CD14-positive monocyte (primary cell): ENCODE measurements around the gene SERPINA1. TPM values are rescaled to one million over a fixed set of nuclear protein-coding genes. Genes with fewer than 3 reads are reported as not detected.

Experiments used
- DNase-seq, 3 donors: peaks; one replicate each; pipeline ENCODE4 v3.0.0-alpha.2; 2011 to 2022
- H2AFZ ChIP-seq: 2 replicates; pipeline ENCODE4 v1.6.0; 2012; ENCODE audit warnings: mild to moderate bottlenecking, low read depth, low read length, inconsistent platforms; ENCODE audit not compliant: insufficient read depth, poor library complexity, severe bottlenecking
- H3K27ac ChIP-seq, 2 donors: 1 replicate in 1 of 2; 2 replicates in 1 of 2; pipeline ENCODE4 v1.5.1; 2012 to 2013; ENCODE audit warnings: low read length in 2 of 2, control low read depth in 1 of 2, inconsistent platforms in 1 of 2, low read depth in 1 of 2, mild to moderate bottlenecking in 1 of 2
- H3K27me3 ChIP-seq, 2 donors: one replicate each; pipeline versions ENCODE4 v1.6.0 to v1.6.1; 2011 to 2013; ENCODE audit warnings: low read length in 2 of 2; ENCODE audit not compliant: control insufficient read depth in 2 of 2, insufficient read depth in 2 of 2
- H3K36me3 ChIP-seq, 2 donors: replicated peaks in 1 of 2; 1 replicate in 1 of 2; 2 replicates in 1 of 2; pipeline versions ENCODE4 v1.5.1 to v1.6.1; 2012 to 2013; ENCODE audit warnings: low read length in 2 of 2, control low read depth in 1 of 2, inconsistent platforms in 1 of 2, mild to moderate bottlenecking in 1 of 2; ENCODE audit not compliant: insufficient read depth in 2 of 2, control insufficient read depth in 1 of 2
- H3K4me1 ChIP-seq, 2 donors: 1 replicate in 1 of 2; 2 replicates in 1 of 2; pipeline versions ENCODE4 v1.5.1 to v1.6.1; 2012 to 2013; ENCODE audit warnings: low read length in 2 of 2, control low read depth in 1 of 2, inconsistent platforms in 1 of 2, mild to moderate bottlenecking in 1 of 2, moderate library complexity in 1 of 2; ENCODE audit not compliant: insufficient read depth in 2 of 2, control insufficient read depth in 1 of 2
- H3K4me2 ChIP-seq: replicated peaks from 2 replicates; pipeline ENCODE3; 2012; ENCODE audit warnings: low read length, moderate library complexity, mild to moderate bottlenecking; ENCODE audit not compliant: poor library complexity, severe bottlenecking; ENCODE audit errors: extremely low read depth
- H3K4me3 ChIP-seq, 3 experiments: fragments of 200-600 bp in 1 of 3; sonication (generic) in 1 of 3; replicated peaks in 1 of 3; 1 replicate in 2 of 3; 2 replicates in 1 of 3; pipeline ENCODE4 v1.5.1; 2011 to 2013; ENCODE audit warnings: low read length in 3 of 3, mild to moderate bottlenecking in 3 of 3, control low read depth in 2 of 3, low read depth in 2 of 3, inconsistent platforms in 1 of 3, moderate library complexity in 1 of 3
- H3K79me2 ChIP-seq: 2 replicates; pipeline ENCODE4 v1.6.0; 2012; ENCODE audit warnings: mild to moderate bottlenecking, control low read depth, inconsistent platforms, low read length, moderate library complexity; ENCODE audit not compliant: insufficient read depth
- H3K9ac ChIP-seq: 2 replicates; pipeline ENCODE4 v1.6.0; 2017; ENCODE audit warnings: low read length, mild to moderate bottlenecking; ENCODE audit not compliant: insufficient read depth, poor library complexity, severe bottlenecking
- H3K9me3 ChIP-seq, 2 donors: replicated peaks in 1 of 2; 1 replicate in 1 of 2; 2 replicates in 1 of 2; pipeline versions ENCODE4 v1.5.1 to v1.6.1; 2012 to 2013; ENCODE audit warnings: low read length in 2 of 2, control low read depth in 1 of 2; ENCODE audit not compliant: control insufficient read depth in 1 of 2, insufficient read depth in 1 of 2
- H4K20me1 ChIP-seq: 2 replicates; pipeline ENCODE4 v1.6.0; 2012; ENCODE audit warnings: mild to moderate bottlenecking, low read length, control low read depth, moderate library complexity; ENCODE audit not compliant: insufficient read depth
- H3K27ac Mint-ChIP-seq, 7 donors: one replicate each; pipeline ENCODE4 v1.8.0; 2020; ENCODE audit warnings: mild to moderate bottlenecking in 7 of 7, mixed read lengths in 7 of 7, moderate library complexity in 6 of 7, inconsistent platforms in 2 of 7
- H3K27me3 Mint-ChIP-seq, 3 donors: one replicate each; pipeline ENCODE4 v1.8.0; 2021 to 2022; ENCODE audit warnings: low read depth in 3 of 3, mild to moderate bottlenecking in 3 of 3, mixed read lengths in 3 of 3, moderate library complexity in 3 of 3, inconsistent platforms in 1 of 3
- H3K36me3 Mint-ChIP-seq, 2 donors: one replicate each; pipeline ENCODE4 v1.8.0; 2020; ENCODE audit warnings: mixed read lengths in 2 of 2, inconsistent platforms in 1 of 2, mild to moderate bottlenecking in 1 of 2
- H3K4me1 Mint-ChIP-seq: one replicate; pipeline ENCODE4 v1.8.0; 2020; ENCODE audit warnings: mild to moderate bottlenecking, mixed read lengths
- H3K4me3 Mint-ChIP-seq, 2 donors: one replicate each; pipeline ENCODE4 v1.8.0; 2020; ENCODE audit warnings: mild to moderate bottlenecking in 2 of 2, mixed read lengths in 2 of 2, moderate library complexity in 1 of 2
- H3K9me3 Mint-ChIP-seq, 7 donors: one replicate each; pipeline ENCODE4 v1.8.0; 2020 to 2022; ENCODE audit warnings: mixed read lengths in 7 of 7, mild to moderate bottlenecking in 6 of 7, moderate library complexity in 6 of 7, inconsistent platforms in 2 of 7
- CTCF ChIP-seq: fragments of 200-600 bp; IDR thresholded peaks from one replicate; pipeline ENCODE4 v1.8.0; 2022; ENCODE audit warnings: antibody characterized with exemption, mild to moderate bottlenecking
- WGBS: methylation state at CpG from one replicate; pipeline ENCODE4 v1.1.5; 2013; ENCODE audit warnings: missing lambda C conversion rate; ENCODE audit not compliant: insufficient coverage; 5-methylcytosine and 5-hydroxymethylcytosine counted together
- intact Hi-C, 2 donors: fragments of 100-400 bp; cut with micrococcal nuclease; formaldehyde crosslinking; loops; one replicate each; pipeline versions ENCODE4 v1.15.0 to v1.15.1; 2023
- polyA plus RNA-seq, 3 donors: library from polyadenylated mRNA; depleted of rRNA in 1 of 3; unstranded in 2 of 3; stranded (reverse) in 1 of 3; fragments of 300-500 nt in 2 of 3; fragments of >200 nt in 1 of 3; fragmentation: Illumina TruSeq in 2 of 3; gene quantifications; 1 replicate in 2 of 3; 2 replicates in 1 of 3; pipeline ENCODE4 v1.2.3, GENCODE V29; 2012 to 2021

Gene SERPINA1
- polyA plus RNA-seq, 3 donors: 1,278 to 2,075 (median 2,042) TPM

DNA sequence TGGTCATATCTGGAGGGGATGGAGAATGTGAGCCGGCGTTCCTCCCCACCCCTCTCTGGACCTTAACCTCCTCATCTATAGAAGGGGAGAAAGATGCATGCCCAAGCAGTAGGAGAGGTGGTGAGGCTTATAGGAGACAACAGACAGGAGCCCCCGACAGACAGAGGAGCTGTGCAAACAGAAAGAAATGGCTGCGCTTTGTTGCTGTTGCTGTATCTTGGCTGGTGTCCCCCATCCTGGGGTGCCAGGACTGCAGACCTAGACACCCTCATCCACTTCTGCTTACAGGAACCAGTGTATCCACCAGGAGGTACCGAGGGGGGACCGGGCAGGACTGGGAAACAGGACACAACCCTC, 397 bp downstream of the SERPINA1 start:
- H3K9me3 ChIP-seq: no peaks in the 10 kb centered on the region
- intact Hi-C loops: no loop called here
- peak overlapping the region; percentile 94 for H3K4me2 ChIP-seq
- peaks cover 32 to 68% of the 10 kb centered on the region in 2 donors for H3K36me3 Mint-ChIP-seq
- peaks cover 82% of the 10 kb centered on the region for H3K79me2 ChIP-seq
- H3K4me1 ChIP-seq: peaks cover 97 to 99% of the 10 kb centered on the region in 2 donors
- peak overlapping the region; percentile 77 for H3K9ac ChIP-seq
- H3K4me3 Mint-ChIP-seq: peak overlapping the region; percentile 95 to 99
- WGBS: 100% methylated on average over 1 of the region's 6 CpGs
- H3K4me1 Mint-ChIP-seq: peaks cover 95% of the 10 kb centered on the region
- H3K27ac Mint-ChIP-seq: peak overlapping the region; percentile 98 to 99 (median 99)
- H3K27me3 Mint-ChIP-seq: peaks cover 0 to 4% (median 0%) of the 10 kb centered on the region in 3 donors
- no peak for TF ChIP-seq CTCF
- H3K27me3 ChIP-seq: no peaks in the 10 kb centered on the region
- no peak overlapping the region for H2AFZ ChIP-seq
- H3K9me3 Mint-ChIP-seq: no peaks in the 10 kb centered on the region
- H3K36me3 ChIP-seq: peaks cover 21 to 53% of the 10 kb centered on the region in 2 donors
- peak overlapping the region; percentile 95 to 96 for H3K27ac ChIP-seq
- peak overlapping the region; percentile 50 to 88 (median 75) for H3K4me3 ChIP-seq
- peaks cover 3% of the 10 kb centered on the region for H4K20me1 ChIP-seq
- DNase-seq: no peak

DNA sequence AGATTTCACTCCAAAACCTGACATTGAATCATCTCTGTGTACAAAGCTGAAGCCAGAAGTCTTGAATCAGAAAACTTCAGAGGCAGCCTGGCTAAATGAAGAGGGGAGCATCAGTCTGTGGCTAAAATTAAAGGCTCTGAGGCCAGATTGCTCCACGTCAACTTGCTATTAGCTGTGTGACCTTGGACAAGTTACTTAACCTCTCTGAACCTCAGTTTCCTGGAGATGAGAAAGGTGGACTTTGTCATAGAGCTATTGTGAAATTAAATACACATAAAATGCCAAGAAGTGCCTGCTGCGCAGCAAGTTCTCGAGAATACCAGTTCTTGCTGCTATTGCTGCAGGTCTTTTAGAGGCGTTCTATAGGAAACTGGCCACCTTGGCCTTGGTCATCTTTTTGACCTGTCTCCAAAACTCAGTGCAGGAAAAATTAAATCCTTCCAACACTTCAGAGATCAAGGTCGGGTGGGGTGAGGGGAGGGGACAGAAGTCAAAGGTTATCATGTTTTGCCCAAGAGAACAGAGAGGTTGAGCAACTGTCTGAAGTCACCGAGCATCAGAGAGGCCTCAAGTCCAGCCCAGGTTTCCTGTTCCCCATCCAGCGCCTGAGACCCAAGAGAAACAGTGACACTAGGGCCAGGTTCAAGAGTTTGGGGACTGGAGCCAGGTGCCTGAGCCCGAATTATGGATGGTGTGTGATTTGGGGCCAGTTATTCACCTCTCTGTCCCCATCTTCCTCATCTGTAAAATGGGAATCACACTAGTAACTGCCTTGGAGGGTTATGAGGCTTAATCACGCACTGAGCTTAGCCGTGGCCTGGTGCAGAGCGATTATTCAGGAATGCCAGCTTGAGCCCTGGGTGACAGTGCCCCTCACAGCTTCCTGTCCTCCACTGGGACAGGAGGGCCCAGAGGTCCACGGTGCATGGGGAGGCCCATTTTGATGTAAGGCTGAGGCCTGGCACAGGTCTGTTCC, 1.1 kb downstream of the SERPINA1 start:
- peaks cover 10% of the 10 kb centered on the region for H4K20me1 ChIP-seq
- peaks cover 98 to 100% of the 10 kb centered on the region in 2 donors for H3K4me1 ChIP-seq
- Mint-ChIP-seq H3K27ac (peak overlapping the region; percentile 98 to 99 (median 99)), H3K4me1 (peaks cover 96% of the 10 kb centered on the region), H3K36me3 (peaks cover 39 to 75% of the 10 kb centered on the region in 2 donors), H3K9me3 (no peaks in the 10 kb centered on the region), H3K4me3 (peak overlapping the region; percentile 95 to 99), H3K27me3 (peaks cover 0 to 4% (median 0%) of the 10 kb centered on the region in 3 donors)
- H3K36me3 ChIP-seq: peaks cover 27 to 59% of the 10 kb centered on the region in 2 donors
- peak overlapping the region; percentile 77 for H3K9ac ChIP-seq
- intact Hi-C loops: no loop called here
- H2AFZ ChIP-seq: no peak overlapping the region
- H3K4me3 ChIP-seq: peak overlapping the region; percentile 50 to 88 (median 75)
- no peaks in the 10 kb centered on the region for H3K27me3 ChIP-seq
- WGBS: 60% methylated on average over 7 of the region's 12 CpGs
- peak overlapping the region; percentile 94 for H3K4me2 ChIP-seq
- no peaks in the 10 kb centered on the region for H3K9me3 ChIP-seq
- DNase-seq: peak; percentile 53 to 87 (median 72)
- no peak for TF ChIP-seq CTCF
- H3K27ac ChIP-seq: peak overlapping the region; percentile 95 to 96
- H3K79me2 ChIP-seq: peaks cover 85% of the 10 kb centered on the region
